OCI-LY7 (cell line): ENCODE measurements around the gene FOXL3. TPM values are rescaled to one million over a fixed set of nuclear protein-coding genes. Genes with fewer than 3 reads are reported as not detected.

Experiments
- BruUV-seq: library from RNA; stranded (reverse); fragments of 400-500 nt; replicated peaks from 2 replicates; lab custom pipeline; 2021; lab: Mats Ljungman, UMichigan
- CTCF ChIA-PET: fragments of 300-600 bp; sonication (Branson Sonifier 250); formaldehyde crosslinking; loops from one replicate; lab custom pipeline; 2022; ENCODE audit warnings: antibody characterized with exemption; ENCODE audit not compliant: unreplicated experiment; lab: Charles Lee
- POLR2A ChIA-PET: fragments of 300-600 bp; sonication (Branson Sonifier 250); formaldehyde crosslinking; loops from one replicate; lab custom pipeline; 2022; ENCODE audit warnings: antibody characterized with exemption; lab: Charles Lee
- DNase-seq: peaks from one replicate; pipeline ENCODE4 v3.0.0-alpha.2; 2015; ENCODE audit warnings: low spot score
- H2AFZ ChIP-seq: fragments of 200-600 bp; sonication (generic), shearing (Covaris generic); 2 replicates; pipeline ENCODE4 v1.6.1; 2014; ENCODE audit warnings: mild to moderate bottlenecking, antibody characterized with exemption, low read length, moderate library complexity
- H3K27ac ChIP-seq: fragments of 200-600 bp; sonication (generic); 2 replicates; pipeline ENCODE4 v1.5.1; 2014; ENCODE audit warnings: mixed run types, low read depth, mild to moderate bottlenecking, moderate library complexity, low read length, inconsistent platforms; ENCODE audit not compliant: poor library complexity, severe bottlenecking
- H3K36me3 ChIP-seq: fragments of 200-600 bp; sonication (generic); 2 replicates; pipeline ENCODE4 v1.6.1; 2014; ENCODE audit warnings: mild to moderate bottlenecking, antibody characterized with exemption, low read length, moderate library complexity, mixed read lengths; ENCODE audit not compliant: insufficient read depth
- H3K4me1 ChIP-seq: fragments of 200-600 bp; sonication (generic); 2 replicates; pipeline ENCODE4 v1.5.1; 2014; ENCODE audit warnings: mild to moderate bottlenecking, low read length; ENCODE audit not compliant: insufficient read depth, poor library complexity, severe bottlenecking
- H3K4me2 ChIP-seq: fragments of 200-600 bp; sonication (generic); 2 replicates; pipeline ENCODE4 v1.6.1; 2014; ENCODE audit warnings: mild to moderate bottlenecking, low read length
- H3K4me3 ChIP-seq: fragments of 200-600 bp; sonication (generic); 2 replicates; pipeline ENCODE4 v1.5.1; 2014; ENCODE audit warnings: mild to moderate bottlenecking, low read depth, low read length; ENCODE audit not compliant: poor library complexity, severe bottlenecking
- H3K79me2 ChIP-seq: fragments of 200-600 bp; sonication (generic); 2 replicates; pipeline ENCODE4 v1.6.1; 2016; ENCODE audit warnings: low read depth, mild to moderate bottlenecking, low read length, moderate library complexity, mixed read lengths; ENCODE audit not compliant: insufficient read depth
- H3K9me2 ChIP-seq: fragments of 200-600 bp; sonication (generic); 2 replicates; pipeline ENCODE4 v1.6.1; 2016; ENCODE audit warnings: mild to moderate bottlenecking, low read length, mixed read lengths; ENCODE audit not compliant: insufficient read depth
- H3K9me3 ChIP-seq: fragments of 200-600 bp; sonication (generic); 2 replicates; pipeline ENCODE4 v1.6.1; 2014; ENCODE audit warnings: mild to moderate bottlenecking, mixed run types, low read length, mixed read lengths
- H4K20me1 ChIP-seq: fragments of 200-600 bp; sonication (generic); 2 replicates; pipeline ENCODE4 v1.6.1; 2014; ENCODE audit warnings: mild to moderate bottlenecking, antibody characterized with exemption, low read length, moderate library complexity, mixed read lengths; ENCODE audit not compliant: insufficient read depth
- EZH2phosphoT487 ChIP-seq: fragments of 200-600 bp; sonication (generic); IDR thresholded peaks from 2 replicates; pipeline ENCODE4 v1.6.1; 2018; ENCODE audit warnings: low read depth, borderline replicate concordance, mild to moderate bottlenecking, mixed run types, antibody characterized with exemption, low read length, moderate library complexity, mixed read lengths
- intact Hi-C: fragments of 100-400 bp; cut with micrococcal nuclease; formaldehyde crosslinking; loops from one replicate; pipeline ENCODE4 v1.10.0; 2022; ENCODE audit not compliant: unreplicated experiment
- total RNA-seq, 2 experiments: library from RNA; depleted of rRNA in 1 of 2; stranded (reverse); fragments of >200 nt in 1 of 2; shearing (Covaris generic) in 1 of 2; gene quantifications; 2 replicates each; pipeline ENCODE4 v1.2.3, GENCODE V29; 2014 to 2022
- TF ChIP-seq, protein P1 (sequence below): fragments of 200-600 bp; sonication (generic); conservative IDR thresholded peaks from 2 replicates; pipeline ENCODE4 v1.5.1; 2014; ENCODE audit warnings: mild to moderate bottlenecking, antibody characterized with exemption, low read length, moderate library complexity, mixed read lengths

The FOXL3 gene
- total RNA-seq, 2 experiments from 2014 or later, result not detected

GRCh38 chr7:247181-247580, 42.8 kb upstream of the FOXL3 start:
- Histone ChIP-seq H3K36me3 (no peaks in the 10 kb centered on the region), H4K20me1 (no peaks in the 10 kb centered on the region), H3K4me3 (no peak overlapping the region), H2AFZ (no peak overlapping the region), H3K4me1 (no peaks in the 10 kb centered on the region), H3K79me2 (no peaks in the 10 kb centered on the region), H3K9me3 (no peaks in the 10 kb centered on the region), H3K4me2 (no peak overlapping the region), H3K27ac (no peak overlapping the region), H3K9me2 (no peaks in the 10 kb centered on the region)
- DNase-seq, result no peak
- TF ChIP-seq EZH2phosphoT487, result no peak
- TF ChIP-seq, protein P1, sequence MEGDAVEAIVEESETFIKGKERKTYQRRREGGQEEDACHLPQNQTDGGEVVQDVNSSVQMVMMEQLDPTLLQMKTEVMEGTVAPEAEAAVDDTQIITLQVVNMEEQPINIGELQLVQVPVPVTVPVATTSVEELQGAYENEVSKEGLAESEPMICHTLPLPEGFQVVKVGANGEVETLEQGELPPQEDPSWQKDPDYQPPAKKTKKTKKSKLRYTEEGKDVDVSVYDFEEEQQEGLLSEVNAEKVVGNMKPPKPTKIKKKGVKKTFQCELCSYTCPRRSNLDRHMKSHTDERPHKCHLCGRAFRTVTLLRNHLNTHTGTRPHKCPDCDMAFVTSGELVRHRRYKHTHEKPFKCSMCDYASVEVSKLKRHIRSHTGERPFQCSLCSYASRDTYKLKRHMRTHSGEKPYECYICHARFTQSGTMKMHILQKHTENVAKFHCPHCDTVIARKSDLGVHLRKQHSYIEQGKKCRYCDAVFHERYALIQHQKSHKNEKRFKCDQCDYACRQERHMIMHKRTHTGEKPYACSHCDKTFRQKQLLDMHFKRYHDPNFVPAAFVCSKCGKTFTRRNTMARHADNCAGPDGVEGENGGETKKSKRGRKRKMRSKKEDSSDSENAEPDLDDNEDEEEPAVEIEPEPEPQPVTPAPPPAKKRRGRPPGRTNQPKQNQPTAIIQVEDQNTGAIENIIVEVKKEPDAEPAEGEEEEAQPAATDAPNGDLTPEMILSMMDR, result no peak
- no TSS peak for BruUV-seq
- intact Hi-C loops, result no loop called here
- CTCF ChIA-PET, result no interaction called here
- POLR2A ChIA-PET, result no interaction called here

GRCh38 chr7:247636-248035, 42.3 kb upstream of the FOXL3 start:
- BruUV-seq, result no TSS peak
- Histone ChIP-seq H3K9me2 (no peaks in the 10 kb centered on the region), H3K36me3 (no peaks in the 10 kb centered on the region), H4K20me1 (no peaks in the 10 kb centered on the region), H3K9me3 (no peaks in the 10 kb centered on the region), H3K79me2 (no peaks in the 10 kb centered on the region), H3K4me2 (no peak overlapping the region), H3K4me1 (no peaks in the 10 kb centered on the region), H2AFZ (no peak overlapping the region), H3K27ac (no peak overlapping the region), H3K4me3 (no peak overlapping the region)
- ChIA-PET CTCF (no interaction called here), POLR2A (no interaction called here)
- no peak for DNase-seq
- no peak for TF ChIP-seq EZH2phosphoT487
- TF ChIP-seq, protein P1, result no peak
- intact Hi-C loops, result no loop called here

DNA sequence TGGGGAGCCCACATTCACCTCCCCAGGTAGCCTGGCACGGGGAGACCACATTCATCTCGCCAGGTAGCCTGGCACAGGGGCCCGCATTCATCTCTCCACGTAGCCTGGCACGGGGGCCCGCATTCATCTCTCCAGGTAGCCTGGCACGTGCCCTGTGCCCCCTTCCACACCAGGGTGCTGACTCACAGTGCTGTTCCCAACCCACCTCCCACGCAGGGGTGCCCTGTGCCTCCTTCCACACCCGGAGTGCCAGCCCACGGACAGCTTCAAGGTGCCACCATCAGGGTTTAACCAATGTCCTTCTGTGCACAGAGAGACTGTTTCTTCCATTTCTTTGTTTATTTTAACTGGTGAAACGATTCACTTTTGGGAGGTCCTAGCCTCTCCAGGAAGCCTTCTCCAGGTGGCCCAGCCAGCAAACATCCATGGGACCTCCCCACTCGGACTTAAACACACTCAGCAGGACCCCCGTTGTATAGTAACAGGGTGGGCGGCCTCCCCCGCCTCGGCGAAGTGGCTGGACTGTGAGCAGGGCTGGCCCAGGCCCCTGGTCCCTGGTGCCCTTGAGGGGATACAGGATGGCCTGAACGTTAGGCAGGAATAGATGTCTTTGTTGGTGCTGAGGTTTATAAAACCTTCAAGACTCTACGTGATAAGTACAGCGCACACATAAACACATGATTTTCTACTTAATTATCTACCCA, 41.1 kb upstream of the FOXL3 start:
- BruUV-seq, result no TSS peak
- POLR2A ChIA-PET, result no interaction called here

More for the DNA sequence above, 41.1 kb upstream of the FOXL3 start:
- Histone ChIP-seq H3K36me3 (no peaks in the 10 kb centered on the region), H3K4me2 (no peak overlapping the region), H3K4me1 (no peaks in the 10 kb centered on the region), H3K27ac (no peak overlapping the region), H3K9me2 (no peaks in the 10 kb centered on the region), H3K79me2 (no peaks in the 10 kb centered on the region), H4K20me1 (no peaks in the 10 kb centered on the region), H3K4me3 (no peak overlapping the region), H3K9me3 (no peaks in the 10 kb centered on the region), H2AFZ (no peak overlapping the region)
- intact Hi-C loops, result no loop called here
- CTCF ChIA-PET, result no interaction called here
- DNase-seq, result no peak
- TF ChIP-seq EZH2phosphoT487, result no peak
- TF ChIP-seq, protein P1, result no peak
